GM19238 (cell line): ENCODE results near the gene OR6V1.
"Not testable (repeated sequence)": the region's sequence is repeated elsewhere in the genome, so short reads cannot be mapped to it uniquely, and the experiment has no call there.

Experiments used
- DNase-seq: peaks from one replicate; pipeline ENCODE4 v3.0.0; 2011; ENCODE audit warnings: low spot score; ENCODE audit not compliant: insufficient read length

OR6V1 gene

GRCh38 chr7:143042790-143043271 is 9.3 kb upstream of the OR6V1 start:
- no peak for DNase-seq

- DNase-seq = no peak
Observed at GRCh38 chr7:143043391-143043790, 8.8 kb upstream of the OR6V1 start.

- no peak for DNase-seq
Observed at GRCh38 chr7:143046426-143046851, 5.7 kb upstream of the OR6V1 start.

- DNase-seq = no peak
Observed at GRCh38 chr7:143047326-143047725, 4.8 kb upstream of the OR6V1 start.

GRCh38 chr7:143048827-143049226 is 3.3 kb upstream of the OR6V1 start:
- DNase-seq = no peak

- no peak for DNase-seq
Observed at GRCh38 chr7:143049362-143049761, 2.8 kb upstream of the OR6V1 start.

GRCh38 chr7:143050931-143051330 is 1.2 kb upstream of the OR6V1 start:
- no peak for DNase-seq

- DNase-seq = no peak
Observed at GRCh38 chr7:143054621-143055020, 2.5 kb downstream of the OR6V1 start.

GRCh38 chr7:143055754-143056153 is 3.6 kb downstream of the OR6V1 start:
- DNase-seq = no peak

GRCh38 chr7:143063741-143064140 is 11.6 kb downstream of the OR6V1 start:
- no peak for DNase-seq

- DNase-seq = no peak
Observed at GRCh38 chr7:143068446-143068845, 16.3 kb downstream of the OR6V1 start.

- no peak for DNase-seq
Observed at GRCh38 chr7:143069912-143070500, 17.9 kb downstream of the OR6V1 start.

- DNase-seq = no peak
Observed at GRCh38 chr7:143073556-143073955, 21.4 kb downstream of the OR6V1 start.

GRCh38 chr7:143074141-143074540 is 22.0 kb downstream of the OR6V1 start:
- no peak for DNase-seq

- DNase-seq = no peak
Observed at GRCh38 chr7:143085109-143085508, 33.0 kb downstream of the OR6V1 start.

- not testable (repeated sequence) for DNase-seq
Observed at GRCh38 chr7:143085610-143086009, 33.5 kb downstream of the OR6V1 start.

- not testable (repeated sequence) for DNase-seq
Observed at GRCh38 chr7:143088549-143089231, 36.5 kb downstream of the OR6V1 start.

- no peak for DNase-seq
Observed at GRCh38 chr7:143096146-143096545, 44.0 kb downstream of the OR6V1 start.

GRCh38 chr7:143099579-143099978 is 47.4 kb downstream of the OR6V1 start:
- not testable (repeated sequence) for DNase-seq
